UCSD-AML1 (cell line): ENCODE data around the gene ZNF296.

ENCODE experiments used
- DNase-seq: peaks from one replicate; lab custom pipeline; 2025; ENCODE audit not compliant: unreplicated experiment; lab: John Stamatoyannopoulos, UW

The ZNF296 gene

DNA sequence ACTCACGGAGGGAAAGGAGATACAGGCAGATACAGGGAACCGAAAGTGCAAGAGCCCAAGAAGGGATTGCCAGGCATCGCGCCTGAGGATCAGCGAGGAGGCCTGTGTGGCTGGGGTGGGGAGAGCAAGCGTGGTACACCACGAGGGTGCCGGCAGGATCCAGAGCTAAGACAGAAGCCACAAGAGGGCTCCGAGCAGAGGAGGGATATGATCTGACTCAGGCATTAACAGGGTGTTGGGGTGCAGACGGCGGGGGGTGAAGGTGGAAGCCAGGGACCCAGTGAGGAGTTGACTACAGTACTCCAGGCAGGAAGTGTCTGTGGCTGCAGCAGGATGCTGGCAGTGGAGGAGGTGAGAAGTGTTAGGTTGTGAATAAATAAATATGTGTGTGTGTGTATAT lies 11.3 kb upstream of the ZNF296 start:
- peak; percentile 82 for DNase-seq

DNA sequence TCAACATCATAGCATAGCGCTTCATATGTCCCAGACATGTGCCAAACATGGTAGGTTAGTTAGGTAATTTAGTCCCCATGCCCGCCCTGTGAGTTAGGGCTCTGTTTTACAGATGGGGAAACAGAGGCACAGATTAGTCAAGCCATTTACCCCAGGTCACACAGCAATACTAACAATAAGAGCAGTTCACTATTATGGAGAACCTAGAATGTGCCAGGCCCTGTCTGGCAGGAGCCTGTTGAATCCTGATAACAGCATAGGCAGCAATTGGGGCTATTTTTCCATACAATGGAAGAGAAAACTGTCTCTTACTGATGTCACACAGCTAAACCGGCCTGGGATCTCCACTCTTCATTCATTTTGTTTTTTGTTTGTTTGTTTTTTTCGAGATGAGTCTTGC lies 10.2 kb upstream of the ZNF296 start:
- DNase-seq: no peak

DNA sequence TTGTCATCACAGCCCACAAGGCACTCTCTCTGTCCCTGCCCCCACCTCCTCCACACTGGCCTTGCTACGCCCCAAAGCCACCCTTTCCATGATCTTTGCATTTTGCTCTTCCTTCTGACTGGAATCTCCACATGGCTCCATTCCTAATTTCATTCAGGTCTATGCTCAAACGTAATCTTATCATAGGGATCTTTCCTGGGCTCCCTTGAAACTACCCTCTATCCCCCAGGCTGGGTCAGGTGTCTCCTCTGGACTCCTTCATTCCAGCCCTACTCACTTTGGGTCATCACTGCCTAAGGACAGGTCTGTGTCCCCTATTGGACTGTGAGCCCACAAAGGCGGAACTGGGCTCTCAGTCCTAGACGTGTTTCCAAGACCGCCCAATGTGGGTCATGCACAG lies 5.9 kb upstream of the ZNF296 start:
- DNase-seq: no peak

DNA sequence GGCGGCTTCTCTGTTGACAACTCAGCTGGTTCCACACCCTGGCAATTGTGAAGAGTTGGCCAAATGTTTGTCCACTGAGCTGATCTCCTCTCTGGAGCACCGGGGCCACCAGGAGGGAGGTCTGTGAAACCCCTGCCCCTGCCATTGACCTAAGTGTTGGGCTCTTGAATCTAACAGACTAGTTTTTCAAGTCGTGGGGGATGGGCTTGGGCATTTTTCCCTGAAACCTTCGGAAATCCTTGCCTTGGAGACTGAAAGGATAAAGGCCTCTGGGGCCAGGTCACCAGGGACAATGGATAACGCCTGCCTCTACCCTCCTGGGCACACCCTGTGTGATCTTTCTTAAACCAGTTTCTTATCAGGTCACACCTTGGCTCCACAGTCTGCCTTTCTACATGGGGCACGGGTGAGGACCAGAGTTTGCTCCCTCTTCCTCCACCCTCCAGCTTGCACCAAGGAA lies 3.7 kb upstream of the ZNF296 start:
- no peak for DNase-seq

DNA sequence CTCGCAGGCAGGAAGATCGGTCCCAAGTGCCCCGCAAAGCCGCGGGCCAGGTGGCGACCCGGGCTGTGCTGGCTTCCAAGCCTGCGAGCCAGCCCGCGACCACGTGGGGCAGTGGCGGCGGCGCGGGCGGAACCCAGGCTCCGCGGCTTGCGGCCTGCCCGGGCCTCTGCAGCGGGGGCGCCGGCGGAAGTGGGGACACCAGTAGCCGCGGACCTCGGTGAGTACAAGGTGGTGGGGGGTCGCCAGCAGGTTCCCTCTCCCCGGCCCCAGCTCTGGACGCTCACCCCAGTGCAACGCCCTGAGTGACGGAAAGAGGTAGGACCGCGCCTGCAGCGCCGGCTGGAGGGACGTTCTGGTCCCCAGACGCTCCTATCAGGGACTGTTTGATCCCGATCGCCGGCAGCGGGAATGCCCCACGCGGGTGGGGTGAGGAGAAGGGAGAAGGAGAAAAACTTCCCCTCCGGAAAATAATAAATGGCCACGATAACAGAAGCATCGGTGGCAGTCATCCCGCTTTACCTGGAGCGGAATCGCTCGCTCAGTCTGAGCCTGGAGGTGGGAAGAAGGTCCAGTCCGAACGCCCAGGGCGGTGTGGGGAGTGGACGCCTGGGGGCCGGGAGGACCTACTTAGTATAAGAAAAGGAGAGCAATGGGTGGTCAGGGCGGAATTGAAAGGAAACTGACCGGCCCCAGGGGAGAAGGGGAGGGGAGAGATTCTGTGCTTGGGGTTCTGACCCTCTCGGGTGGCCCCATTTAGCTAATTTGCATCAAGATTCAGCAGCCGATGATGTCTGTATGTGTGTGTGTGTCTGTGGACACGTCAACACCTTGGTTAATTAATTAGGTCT lies 3.0 kb upstream of the ZNF296 start, which contains the start of gene GEMIN7:
GEMIN7 (plus strand) TSS at position 198 of the 848 bp plus-strand sequence. CDS start 10,855 bp downstream, outside the sequence.
- DNase-seq: peak; percentile 83

DNA sequence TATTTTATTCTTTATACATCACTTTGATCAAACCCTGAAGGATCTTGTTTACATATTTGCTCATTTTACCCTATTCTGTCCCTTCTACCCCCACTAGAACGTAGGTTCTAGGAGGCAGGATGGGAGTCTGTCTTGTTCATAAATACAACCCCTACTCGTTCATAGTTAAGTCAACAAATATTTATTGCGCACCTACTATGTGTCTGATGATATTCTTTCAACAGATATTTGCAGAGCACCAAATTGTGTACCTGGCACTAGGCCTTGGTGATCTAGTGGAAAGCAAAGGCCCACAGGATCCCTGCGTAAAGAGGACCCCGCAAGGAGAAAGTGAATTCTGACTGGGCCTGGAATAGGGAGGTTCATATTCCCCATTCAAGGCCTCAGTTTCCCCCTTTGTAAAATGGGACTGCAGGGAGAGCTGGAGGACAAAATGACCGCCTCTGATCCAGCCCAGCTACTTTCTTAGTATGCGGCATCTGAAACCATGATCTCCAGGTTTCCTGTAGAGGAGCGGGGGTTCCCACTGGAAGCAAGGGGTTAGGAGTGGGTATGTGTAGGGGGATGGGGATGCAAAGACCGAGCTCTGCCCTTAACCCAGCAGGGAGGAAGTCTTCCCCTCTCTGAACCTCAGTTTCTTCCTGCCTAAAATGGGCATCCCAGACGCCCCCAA lies 2.2 kb upstream of the ZNF296 start:
- no peak for DNase-seq

DNA sequence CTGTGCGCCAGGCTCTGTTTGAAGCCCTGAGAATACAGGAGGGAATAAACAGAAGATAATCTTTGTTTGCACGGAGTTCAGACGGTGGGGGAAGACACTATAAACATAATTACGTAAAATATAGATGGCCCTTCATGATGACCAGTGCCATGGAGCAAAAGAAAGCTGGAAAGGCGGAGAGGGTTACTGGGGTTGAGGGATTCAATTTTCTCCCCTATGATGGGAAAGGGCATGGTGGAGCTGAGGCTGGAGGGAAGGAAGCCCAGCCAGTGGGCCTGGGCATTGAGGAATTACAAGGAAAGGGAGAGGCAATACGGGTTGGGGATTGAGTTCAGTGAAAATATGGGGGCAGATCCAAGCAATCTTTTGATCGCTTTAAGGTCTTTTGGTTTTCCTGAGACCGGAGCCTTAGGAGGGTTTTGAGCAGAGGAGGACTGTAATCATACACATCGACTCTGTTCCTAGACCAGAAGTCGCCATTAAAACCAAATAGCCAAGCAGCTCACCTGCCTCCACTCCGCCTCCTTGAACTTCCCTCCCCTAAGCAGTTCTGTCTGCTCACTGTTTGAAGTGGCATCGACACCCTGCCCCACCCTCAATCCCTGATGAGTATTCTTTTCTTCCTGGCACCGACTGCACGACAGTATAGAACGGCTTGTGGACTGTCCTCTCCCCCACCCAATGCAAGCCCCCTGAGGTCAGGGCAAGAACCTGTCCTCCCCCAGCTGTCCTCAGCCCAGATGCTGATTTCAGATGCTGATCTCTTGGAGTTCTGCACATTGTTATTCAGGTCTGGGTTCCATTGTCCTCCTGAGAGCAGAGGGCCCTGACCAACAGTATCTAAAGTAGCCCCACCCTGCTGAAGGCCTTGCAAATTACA lies 813 bp upstream of the ZNF296 start:
- DNase-seq: no peak

DNA sequence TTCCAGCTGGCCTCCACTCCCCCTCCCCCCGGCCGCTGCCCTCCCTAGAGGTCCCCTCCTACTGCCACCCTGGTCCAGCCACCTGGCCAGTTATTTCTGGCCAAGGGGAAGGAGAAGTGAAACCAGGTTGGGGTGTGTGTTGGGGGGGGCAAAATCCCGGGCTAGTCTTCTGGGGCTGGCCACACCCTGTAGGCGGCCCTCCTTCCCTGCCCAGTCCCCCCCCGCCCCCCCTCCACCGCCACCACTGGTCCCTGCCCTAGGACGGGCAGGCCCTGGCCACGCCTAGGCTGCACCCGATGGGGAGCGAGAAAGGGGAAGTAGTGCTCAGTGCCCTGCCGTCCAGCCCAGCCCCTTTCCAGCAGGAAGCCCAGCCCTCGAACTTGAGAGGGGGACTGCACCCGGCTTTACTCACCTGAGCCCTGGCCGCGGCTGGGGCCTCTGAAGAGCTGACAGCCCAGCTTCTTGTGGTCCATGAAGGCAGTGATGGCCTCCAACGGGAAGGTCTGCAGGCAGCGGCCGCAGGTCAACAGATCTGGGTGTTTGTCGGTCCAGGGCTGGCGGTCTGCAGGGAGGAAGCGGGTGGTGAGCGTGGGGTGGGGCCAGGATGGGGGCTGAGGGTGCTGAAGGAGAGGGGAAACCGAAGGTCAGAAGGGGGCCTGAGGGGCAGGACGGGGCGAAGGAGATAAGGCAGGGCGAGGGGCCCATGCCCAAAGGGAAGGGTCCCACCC lies 813 bp downstream of the ZNF296 start:
- DNase-seq: peak; percentile 87

DNA sequence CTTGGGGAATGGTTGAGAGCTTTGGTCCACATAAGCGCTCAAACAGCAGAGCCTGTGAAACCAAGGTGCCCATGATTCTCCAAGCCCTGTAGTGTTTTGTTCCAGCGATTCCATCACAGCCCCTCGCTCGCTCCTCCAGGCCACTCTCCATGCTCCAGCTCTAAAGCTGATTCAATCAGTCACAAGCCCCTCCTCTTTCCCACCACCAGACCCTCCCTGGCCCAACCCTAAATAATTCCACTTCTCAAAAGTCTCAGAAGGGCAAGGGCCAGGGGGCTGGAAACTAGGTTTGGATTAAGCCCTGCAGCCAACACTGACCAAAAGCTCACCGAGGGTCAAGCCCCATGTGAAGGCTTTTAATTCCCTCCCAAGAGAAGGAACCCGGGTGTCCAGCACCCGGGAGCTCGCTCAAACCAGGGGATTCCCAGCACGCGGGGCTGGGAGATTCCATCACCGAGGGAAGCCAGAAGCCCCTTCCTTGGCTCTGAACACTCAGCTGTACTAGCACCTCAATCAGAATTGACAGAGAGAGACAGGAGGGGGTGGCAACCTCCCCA lies 1.5 kb downstream of the ZNF296 start:
- no peak for DNase-seq

DNA sequence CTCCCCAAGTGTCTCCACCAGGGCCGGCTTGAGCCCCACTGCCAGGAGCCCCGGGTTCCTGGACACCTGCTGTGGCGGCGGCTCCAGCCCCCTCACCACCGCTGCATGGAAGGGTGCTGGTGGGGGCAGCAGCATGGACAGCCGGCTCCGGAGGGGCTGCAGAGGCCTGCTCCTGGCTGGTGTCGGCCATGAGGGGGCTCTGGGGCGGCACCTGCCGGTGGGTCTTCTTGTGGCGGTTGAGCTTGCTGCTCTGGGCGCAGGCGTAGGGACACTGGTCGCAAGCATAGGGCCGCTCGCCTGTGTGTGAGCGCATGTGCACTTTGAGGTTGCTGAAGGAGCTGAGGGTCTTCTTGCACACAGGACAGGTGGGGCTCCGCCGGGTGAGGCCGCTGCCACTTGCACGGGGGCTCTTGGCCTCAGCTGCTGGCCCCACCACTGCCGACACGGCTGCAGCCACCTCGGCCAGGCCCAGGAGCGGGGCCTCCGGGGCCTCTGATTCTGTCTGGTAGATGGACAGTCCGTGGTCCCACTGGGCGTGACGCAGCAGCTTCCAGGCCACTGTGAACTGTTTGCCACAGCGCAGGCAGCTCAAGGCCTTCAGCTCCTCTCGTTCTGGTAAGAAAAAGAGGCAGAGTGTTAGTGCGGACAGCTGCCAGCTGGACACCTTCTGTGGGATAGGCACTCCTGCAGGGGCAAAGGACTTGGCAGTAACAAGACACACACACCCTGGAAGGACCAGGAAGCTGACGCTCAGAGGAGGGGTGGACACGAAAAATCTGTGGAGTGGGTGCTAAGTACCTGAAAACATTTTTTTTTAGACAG lies 4.1 kb downstream of the ZNF296 start:
- DNase-seq: no peak

DNA sequence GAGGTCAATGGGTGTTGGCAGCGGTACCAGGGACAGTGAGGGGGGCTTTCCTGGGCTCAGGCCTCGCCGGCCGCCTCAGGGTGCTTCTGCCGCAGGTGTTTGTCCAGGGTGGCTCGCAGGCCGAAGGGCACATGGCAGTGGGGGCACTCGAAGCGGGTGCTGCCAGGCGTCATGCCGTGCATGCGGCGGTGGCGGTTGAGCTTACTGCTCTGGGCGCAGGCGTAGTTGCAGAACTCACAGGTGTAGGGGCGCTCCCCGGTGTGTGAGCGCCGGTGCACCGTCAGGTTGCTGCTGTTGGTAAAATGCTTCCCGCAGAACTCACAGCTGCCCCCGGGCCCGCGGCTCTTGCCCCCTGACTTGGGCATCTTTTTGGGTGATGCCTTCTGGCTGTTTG lies 4.7 kb downstream of the ZNF296 start:
- no peak for DNase-seq

DNA sequence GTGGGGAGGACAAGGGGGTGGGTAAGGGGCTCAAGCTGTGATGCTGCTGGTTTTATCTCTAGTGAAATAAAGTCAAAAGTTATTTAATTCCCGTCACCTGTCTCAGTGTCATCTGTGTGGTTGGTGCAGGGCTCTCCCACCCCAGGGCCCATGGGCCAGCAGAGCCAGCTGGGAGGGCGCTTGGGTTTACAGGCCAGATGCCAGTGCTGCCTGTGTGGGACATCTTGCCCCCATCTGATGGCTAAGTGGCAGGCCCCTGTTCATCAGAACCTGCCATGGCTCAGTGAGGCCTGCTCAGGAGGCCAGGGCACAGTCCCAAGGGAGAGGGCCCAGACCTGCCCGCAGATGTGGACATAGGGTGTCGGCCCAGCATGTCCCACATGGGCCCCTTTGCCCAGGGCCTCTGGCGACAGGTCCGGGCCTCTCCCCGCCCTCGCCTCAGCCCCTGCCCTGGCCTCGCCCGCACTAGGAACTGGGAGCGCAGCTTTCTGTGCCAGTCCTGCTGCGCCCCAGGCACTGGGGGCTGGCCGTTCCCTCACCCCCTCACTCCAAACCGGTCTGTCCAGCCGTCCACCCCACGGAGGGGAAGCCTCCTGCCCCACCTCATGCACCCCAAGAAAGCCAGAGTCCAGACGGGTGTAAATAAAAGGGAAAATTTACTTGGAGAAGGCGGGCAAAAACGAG lies 5.3 kb downstream of the ZNF296 start:
- DNase-seq: no peak

DNA sequence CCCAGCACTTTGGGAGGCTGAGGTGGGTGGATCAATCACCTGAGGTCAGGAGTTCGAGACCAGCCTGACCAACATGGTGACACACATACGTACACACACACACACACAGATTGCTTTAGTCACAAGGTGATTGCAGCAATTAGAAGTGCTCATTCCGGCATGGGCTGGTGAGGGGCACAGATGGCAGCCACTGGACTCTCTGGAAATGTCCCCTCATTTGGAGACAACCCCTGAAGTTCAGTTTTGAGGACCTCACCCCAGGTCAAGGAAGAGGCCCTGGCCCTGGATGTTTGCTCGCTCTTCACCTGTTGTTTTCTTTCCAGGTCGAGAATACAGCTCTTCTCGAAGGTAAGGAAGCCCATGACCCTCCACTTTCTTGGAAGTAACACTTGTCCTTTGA lies 6.1 kb downstream of the ZNF296 start:
- no peak for DNase-seq

DNA sequence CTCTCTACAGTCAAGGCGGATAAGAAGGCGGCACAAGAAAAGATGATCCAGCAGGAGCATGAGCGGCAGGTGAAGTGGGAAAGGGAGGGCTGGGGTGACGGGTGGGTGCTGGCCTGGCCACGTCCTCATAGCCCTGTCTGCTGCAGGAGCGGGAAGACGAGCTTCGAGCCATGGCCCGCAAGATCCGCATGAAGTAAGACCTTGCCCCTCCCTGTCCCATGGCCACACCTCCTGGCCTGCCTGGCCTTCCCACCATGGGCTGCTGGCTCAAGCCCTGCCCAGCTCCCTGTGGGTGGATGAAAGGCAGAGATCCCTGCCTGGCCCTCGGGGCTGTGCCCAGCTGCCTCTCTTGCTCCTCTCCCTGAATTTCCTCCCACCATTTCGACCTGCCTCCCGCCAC lies 7.2 kb downstream of the ZNF296 start:
- DNase-seq: no peak

DNA sequence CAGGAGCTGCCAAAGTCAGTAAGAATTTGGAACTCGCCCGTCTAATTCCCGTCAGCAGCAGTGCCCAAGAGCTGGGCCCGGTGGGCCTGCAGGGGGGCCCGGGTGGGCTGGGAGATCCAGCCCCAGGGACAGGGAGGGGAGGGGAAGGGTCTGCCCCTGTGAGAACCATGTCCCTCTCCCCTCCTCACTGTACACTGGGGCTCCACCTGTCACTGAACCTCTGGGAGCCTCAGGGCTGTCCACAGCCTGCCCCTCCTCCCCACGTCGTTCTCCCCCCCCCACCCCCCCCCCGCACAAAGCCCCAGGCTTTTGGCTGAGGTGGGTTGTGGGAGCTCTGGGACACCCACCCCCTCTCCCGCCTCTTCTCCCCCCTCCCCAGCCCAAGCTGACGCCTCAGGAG lies 8.2 kb downstream of the ZNF296 start:
- DNase-seq: no peak

DNA sequence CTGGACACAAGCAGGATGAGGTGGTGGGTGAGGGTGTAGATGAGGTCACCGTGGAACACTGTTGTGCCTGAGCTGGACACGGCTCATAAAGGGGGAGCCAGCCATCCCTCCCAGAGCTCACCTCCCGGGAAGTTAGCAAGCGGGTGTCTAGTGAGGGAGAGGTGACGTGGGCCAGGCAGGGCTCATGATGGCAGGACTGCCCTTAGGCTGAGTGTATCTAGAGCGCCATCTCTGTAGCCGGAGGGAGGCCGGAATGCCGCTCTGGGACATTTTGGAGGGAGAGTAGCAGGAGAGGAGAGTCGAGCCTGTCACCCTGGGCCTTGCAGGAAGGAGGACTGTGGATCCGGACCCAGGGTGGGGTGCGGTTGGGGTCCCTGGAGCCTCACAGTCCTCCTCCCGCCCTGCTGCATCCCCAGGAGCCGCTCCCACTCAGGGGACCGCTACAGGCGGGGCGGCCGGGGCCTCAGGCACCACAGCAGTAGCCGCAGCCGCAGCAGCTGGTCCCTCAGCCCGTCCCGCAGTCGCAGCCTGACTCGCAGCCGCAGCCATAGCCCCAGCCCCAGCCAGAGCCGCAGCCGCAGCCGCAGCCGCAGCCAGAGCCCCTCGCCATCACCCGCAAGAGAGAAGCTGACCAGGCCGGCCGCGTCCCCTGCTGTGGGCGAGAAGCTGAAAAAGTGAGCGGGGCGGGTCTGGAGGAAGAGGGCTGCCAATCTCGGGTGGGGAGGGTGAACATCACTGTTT lies 9.2 kb downstream of the ZNF296 start:
- no peak for DNase-seq

DNA sequence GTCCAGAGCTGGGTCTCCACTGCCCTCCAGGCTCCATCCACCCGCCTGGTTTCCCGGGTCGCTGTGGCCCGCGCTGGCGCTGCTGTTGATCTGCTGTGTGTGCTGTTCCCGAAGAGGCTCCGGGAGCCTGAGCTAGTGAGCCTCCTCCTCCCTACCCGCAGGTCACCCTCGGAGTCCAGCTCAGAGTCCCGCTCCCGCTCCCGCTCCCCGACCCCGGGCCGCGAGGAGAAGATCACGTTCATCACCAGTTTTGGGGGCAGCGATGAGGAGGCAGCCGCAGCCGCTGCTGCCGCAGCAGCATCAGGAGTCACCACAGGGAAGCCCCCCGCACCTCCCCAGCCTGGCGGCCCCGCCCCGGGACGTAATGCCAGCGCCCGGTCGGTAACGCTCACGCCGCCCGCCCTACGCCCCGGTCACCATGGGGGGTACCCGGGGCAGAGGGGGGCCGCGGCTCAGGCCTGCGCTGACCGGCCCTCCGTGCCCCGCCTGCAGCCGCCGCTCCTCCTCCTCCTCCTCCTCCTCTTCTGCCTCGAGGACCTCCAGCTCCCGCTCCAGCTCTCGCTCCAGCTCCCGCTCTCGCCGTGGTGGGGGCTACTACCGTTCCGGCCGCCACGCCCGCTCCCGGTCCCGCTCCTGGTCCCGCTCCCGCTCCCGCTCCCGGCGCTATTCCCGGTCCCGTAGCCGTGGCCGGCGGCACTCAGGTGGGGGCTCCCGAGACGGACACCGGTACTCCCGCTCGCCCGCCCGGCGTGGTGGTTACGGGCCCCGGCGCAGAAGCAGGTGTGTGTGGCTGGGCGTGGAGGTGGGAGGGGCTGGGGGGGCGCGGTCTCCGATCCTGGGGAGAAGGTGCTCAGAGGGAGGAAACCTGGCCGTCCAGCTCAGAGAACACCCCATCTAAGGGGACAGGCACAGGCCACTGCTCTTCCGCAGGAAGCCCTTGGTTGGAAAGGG lies 12.2 kb downstream of the ZNF296 start:
- no peak for DNase-seq
